Activated CD4-positive, alpha-beta T cell treated with anti-CD3 and anti-CD28 coated beads, Interleukin-2, amount 50 U/mL, for 48 hours (primary cell): ENCODE results near the gene AQP12B.
"Not testable (repeated sequence)": the region's sequence is repeated elsewhere in the genome, so short reads cannot be mapped to it uniquely, and the experiment has no call there.

ENCODE experiments used
- DNase-seq, 2 experiments: peaks; one replicate each; pipeline ENCODE4 v3.0.0-alpha.2; 2020

AQP12B gene

DNA sequence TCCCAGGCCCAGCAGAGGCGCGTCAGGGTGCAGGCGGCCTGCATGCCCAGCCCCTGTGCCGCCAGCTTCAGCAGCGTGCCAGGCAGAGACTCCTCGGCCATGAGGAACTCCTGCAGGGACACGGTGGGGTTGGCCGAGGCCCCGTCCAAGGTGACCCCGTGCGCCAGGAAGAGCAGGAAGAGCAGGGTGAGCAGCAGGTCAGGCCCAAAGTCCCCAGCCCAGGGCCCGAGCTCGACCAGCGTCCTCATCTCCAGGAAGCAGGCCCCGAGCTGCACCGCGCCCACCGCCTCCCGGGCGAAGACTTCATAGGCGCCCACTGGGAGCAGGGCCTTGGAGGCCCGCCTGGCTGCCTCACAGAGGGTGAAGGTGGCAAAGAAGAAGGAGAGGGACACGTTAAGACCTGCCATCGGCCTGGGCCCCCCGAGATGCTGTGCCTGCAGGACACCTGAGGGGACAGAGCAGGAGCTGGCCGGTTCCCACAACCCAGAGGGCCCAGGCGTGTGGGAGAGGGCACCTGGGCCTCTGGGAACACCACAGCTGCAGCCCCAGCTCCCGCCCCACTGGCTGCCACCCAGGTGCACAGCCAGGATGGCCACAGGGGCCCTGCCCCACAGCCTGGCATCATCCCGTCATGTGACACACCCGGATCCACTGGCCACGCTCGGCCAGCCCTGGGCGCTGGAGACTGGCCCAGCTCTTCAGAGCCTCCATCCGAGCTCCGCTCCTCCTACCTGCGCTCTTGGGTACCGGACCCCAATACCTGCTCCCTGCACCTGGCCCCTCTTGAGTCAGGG, at the start of gene AQP12B:
AQP12B (minus strand) TSS at position 455 of the 794 bp plus-strand sequence; CDS start at position 407, 48 bp downstream.
- not testable (repeated sequence) for DNase-seq

GRCh38 chr2:240732184-240732583, 49.5 kb upstream of the AQP12B start:
- DNase-seq, result no peak

- DNase-seq, result no peak
Measured at GRCh38 chr2:240731178-240731545, 48.5 kb upstream of the AQP12B start.

DNA sequence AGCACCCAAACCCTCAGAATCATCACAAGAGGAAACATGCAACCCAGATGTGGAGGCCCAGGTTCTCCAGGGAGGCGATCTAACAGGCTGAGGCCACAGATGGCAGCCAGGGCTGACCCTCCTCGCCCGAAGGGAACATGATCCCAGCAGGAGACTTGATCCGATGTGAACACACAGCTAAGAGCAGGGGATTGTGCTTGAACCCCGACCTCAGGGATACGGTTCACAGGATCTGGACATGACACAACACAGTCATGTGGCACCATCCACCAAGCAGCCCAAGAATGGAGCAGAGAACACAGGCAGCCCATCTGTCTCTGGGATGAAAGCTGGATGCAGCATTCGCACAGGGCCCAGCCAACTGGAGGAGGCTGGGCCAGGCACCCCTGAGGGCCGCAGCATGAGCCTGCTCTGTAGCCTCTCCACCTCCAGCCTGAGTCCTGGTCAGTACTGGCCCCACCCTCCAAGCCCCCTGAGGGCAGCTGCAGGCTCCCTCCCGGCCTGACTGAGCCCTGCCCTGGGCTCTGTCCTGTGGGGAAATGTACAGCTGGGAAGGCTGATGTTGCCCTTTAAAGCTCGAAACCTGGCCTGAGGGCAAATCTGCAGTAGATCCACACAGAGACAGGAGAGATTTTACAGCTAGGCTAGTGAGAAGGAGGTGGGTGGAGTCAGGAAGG, 48.0 kb upstream of the AQP12B start:
- no peak for DNase-seq

- no peak for DNase-seq
Measured at GRCh38 chr2:240728827-240729226, 46.1 kb upstream of the AQP12B start.

DNA sequence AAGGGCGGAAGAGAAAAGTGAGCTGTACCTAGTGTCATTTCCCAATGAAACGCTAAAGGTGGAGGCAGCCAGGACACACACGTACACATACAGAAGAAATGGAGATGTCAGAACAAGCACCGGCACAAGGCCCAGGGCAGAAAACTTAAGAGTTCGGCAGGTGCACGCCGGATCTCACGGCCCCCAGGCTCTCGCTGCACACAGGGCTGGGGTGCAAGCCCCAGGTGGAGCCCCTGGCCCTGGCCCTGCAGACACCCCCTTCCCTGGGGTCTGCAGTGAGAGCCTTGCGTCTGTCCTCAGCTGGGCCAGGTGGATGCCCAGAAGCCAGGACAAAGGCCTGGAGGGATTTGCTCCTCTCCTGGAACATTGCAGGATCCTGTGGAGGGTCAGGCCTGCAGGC, 45.7 kb upstream of the AQP12B start:
- no peak for DNase-seq

- DNase-seq, result no peak
Measured at GRCh38 chr2:240727913-240728312, 45.2 kb upstream of the AQP12B start.

- no peak for DNase-seq
Measured at GRCh38 chr2:240727439-240727838, 44.8 kb upstream of the AQP12B start.

DNA sequence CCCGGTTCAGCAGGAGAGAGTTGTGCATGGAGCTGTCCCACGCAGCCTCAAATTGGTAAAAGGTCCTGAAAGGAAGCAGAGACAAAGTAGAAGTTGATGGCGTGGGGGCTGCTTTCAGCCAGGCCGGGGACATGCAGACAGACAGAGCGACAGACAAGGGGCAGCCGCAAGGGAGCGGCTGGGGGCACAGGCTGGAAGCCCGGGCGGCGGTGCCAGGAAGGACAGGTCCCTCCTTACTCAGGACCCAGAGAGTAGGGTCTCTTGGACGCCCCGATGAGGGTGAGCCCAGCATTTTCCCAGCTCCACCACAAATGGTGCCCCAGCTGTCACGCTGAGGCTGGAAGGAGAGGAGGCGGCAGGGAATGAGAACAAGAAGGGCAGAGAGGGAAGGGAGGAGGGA, 44.2 kb upstream of the AQP12B start:
- no peak for DNase-seq

GRCh38 chr2:240725671-240726070, 43.0 kb upstream of the AQP12B start:
- DNase-seq, result no peak

- DNase-seq, result no peak
Measured at GRCh38 chr2:240725266-240725665, 42.6 kb upstream of the AQP12B start.

DNA sequence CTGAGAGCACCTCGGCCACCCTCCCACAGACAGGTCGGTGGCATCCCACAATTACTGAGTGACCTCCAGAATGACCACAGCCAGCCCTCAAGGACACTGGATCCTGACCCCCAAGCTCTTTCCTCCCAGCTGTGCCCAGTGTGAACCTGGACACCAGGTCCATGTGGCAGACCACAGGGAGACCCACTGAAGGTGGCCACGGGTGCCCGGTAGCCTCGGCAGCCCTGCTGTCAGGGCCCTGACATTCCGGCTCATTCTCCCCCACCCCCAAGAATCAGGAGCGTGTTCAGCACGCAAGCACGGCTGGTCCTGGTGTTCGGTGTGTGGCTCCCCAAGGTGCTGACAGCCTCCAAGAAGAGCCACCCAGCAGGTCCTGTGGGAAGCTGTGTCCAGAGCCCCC, 41.7 kb upstream of the AQP12B start:
- DNase-seq, result no peak

DNA sequence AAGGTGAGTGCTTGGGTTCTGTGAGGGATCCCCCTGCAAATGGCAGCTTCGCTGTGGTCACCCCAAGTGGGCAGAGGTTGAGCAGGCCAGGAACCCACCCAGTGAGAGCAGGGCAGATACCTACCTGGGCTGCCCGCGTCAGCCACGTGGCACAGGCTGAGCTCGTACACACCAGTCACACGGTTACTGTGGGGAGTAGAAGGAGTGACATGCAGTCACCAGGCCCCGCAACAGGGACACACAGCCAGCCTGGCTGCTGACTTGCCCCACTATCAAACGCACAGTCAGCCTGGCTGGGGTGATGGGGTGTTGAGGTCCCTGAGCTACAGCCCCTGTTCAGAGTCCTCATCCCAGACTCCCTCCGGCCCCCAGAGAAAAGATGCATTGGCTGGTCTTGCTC, 41.2 kb upstream of the AQP12B start:
- DNase-seq, result no peak

DNA sequence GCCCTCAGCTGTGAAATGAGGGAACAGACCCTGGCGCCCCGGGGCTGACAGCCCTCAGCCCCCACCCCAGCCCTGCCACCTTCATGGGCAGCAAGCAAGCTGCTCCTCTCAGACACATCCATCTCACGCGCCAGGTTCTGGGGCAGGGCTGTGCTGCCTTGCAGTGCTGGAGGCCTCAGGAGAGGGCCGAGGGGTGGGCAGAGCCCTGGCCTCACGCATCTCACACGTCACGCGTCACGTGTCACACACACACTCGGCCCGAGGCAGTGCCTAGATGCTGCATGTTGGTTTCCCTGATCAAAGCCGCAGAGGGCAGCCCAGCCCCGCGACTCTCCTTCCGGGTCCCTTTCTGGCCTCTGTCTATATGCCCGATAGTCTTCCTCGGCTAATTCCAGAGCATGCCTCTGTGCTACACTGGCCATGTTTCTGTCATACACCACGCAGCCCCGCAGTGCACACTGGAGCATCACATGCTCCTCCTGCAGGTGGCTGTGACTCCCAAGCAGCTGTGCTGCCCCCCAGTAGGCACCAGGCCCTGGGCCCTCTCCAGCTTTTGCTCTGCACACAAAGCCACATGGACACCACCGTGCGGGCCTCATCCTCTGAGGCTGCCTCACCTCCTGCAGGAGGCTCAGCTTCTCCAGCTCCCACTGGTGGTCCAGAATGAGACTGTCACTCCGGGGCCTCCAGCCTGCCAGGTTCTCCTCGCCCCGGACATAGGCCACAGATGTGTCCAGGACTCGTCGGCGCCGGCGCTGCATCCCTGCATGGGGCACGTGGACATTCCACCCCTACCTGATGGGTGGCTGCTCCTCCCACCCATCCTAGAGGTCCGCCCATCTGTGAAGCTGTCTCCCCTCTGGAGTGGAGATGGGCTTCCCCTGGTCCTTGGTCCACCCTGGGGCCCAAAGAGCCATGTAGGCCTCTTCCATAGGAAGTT, 40.4 kb upstream of the AQP12B start:
- DNase-seq, result no peak

GRCh38 chr2:240722376-240722775, 39.7 kb upstream of the AQP12B start:
- no peak for DNase-seq

DNA sequence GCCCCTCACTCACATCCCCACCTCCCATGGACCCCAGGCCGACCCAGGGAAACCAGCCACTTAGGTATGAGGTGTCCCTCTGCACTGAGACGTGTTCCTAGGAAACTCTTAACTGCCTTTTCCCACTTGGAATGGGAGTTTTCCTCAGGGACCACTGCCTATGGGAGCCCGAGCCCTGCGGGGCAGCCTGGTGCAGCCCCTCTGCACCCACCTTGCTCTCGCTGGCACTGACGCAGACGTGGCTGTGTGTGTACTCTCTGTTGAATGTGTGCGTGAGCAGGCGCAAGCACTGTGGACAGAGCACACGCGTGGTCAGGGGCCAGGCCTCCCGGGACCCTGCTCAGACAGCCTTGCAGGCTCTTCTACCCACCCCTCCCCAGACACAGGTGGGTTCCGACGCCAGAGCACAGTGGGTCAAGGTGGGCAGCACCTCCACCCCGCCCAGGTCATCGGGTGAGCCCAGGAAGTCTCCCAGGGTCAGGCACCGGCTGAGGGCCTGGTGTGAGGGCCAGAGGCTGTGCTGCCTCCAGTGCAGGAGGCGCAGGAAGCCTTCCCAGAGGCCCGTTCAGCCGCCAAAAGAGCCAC, 39.0 kb upstream of the AQP12B start:
- DNase-seq, result no peak

DNA sequence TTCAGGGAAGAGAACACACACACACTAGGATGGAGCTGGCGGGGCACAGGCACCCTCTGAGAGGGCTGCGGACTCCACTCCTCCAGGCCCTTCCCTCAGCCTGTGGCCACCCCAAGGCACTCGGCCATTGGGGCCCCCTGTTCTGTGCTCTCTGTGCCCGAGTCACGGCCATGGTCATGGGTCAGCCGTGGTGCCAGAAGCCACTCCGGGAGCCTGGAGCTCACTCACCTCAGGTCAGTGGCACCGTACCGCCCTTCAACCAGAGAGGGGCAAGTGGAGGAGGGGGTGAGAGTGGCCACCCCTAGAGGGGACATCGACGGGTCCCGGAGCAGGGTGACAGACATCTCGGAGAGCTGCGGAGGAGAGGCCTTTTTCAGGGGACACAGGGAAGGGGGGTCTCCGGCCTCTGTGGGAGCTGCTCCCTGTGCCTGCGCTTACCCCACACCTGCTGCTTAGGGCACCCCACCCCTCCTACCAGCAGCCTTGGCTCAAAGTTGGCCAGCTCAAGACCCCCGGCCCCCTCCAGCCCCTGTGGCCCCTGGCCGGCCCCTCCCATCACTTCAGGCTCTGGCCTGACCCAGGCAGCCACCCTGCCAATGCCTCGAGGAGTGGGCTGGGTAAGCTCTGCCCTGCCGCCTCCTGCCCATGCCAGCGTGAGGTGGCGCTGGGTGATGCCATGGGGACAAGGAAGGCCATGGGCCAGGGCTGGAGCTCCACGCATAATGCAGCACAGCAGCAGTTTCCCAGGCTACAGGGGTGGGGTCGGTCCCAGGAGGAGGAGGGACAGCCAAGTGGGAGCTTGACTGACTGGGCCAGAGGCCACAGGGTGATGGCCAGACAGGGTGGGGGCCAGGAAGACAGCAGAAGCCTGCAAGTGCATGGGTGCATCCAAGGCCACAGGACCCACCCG, 38.3 kb upstream of the AQP12B start:
- DNase-seq, result no peak

- DNase-seq, result no peak
Measured at GRCh38 chr2:240719676-240720545, 37.2 kb upstream of the AQP12B start.

DNA sequence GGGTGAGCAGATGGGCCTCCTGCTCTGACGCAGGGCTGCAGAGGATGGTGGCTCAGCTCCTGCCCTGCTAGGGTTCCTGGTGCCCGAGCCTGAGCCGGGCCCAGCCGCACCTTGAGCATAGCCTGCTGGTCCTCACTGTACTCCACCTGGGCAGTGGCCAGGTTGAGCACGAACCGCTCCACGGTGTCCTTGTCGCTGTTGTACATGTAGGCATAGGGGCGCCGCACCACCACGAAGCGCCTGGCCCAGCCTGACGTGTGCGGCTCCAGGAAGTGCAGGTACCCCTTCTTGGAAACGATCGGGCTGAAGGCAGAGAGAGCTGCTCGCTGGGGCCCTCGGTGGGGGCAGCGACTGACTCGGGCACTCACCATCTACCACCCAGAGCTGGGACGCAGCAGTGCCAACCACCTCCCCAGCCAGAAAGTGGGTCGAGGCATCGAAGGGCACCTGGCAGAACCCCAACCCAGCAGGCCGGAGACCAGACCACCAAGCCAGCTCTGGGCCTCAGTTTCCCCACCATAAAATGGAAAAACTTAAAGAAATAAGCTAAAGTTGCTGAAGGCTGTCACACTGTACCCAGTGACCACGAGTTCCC, 36.3 kb upstream of the AQP12B start:
- no peak for DNase-seq
